Measurements from ENCODE around the gene BDKRB2.

GRCh38 chr14:96279564-96279963, 74.9 kb downstream of the BDKRB2 start:
- TF ChIP-seq CTCF (IDR thresholded peaks at IDR 0.05) (no peak), EZH2 (IDR thresholded peaks at IDR 0.05; ENCODE audit: borderline replicate concordance, insufficient read depth, low read depth, low read length, poor library complexity, severe bottlenecking) (no peak)

Data from B cell (primary cell).